Measurements from ENCODE around the gene GRM8.

GRM8 gene

GRCh38 chr7:126557271-126557670 lies 695.5 kb downstream of the GRM8 start:
- TF ChIP-seq CTCF (IDR thresholded peaks at IDR 0.05; ENCODE audit: insufficient read depth, low read depth, low read length, missing control alignments) = no peak
- H3K4me3 ChIP-seq (ENCODE audit: low read depth, low read length) = no peak overlapping the region
- DNase-seq (ENCODE audit: low read depth) = peak; percentile 41

- no peak for TF ChIP-seq CTCF (IDR thresholded peaks at IDR 0.05; ENCODE audit: insufficient read depth, low read depth, low read length, missing control alignments)
- H3K4me3 ChIP-seq (ENCODE audit: low read depth, low read length) = no peak overlapping the region
- no peak for DNase-seq (ENCODE audit: low read depth)
Observed at GRCh38 chr7:126541406-126541805, 711.3 kb downstream of the GRM8 start.

- TF ChIP-seq CTCF (IDR thresholded peaks at IDR 0.05; ENCODE audit: insufficient read depth, low read depth, low read length, missing control alignments) = no peak
- DNase-seq (ENCODE audit: low read depth) = no peak
- no peak overlapping the region for H3K4me3 ChIP-seq (ENCODE audit: low read depth, low read length)
Observed at GRCh38 chr7:126535176-126535575, 717.6 kb downstream of the GRM8 start.

GRCh38 chr7:126533715-126534114 lies 719.0 kb downstream of the GRM8 start:
- DNase-seq (ENCODE audit: low read depth) = no peak
- no peak for TF ChIP-seq CTCF (IDR thresholded peaks at IDR 0.05; ENCODE audit: insufficient read depth, low read depth, low read length, missing control alignments)

GRCh38 chr7:126529833-126530232 lies 722.9 kb downstream of the GRM8 start:
- no peak for TF ChIP-seq CTCF (IDR thresholded peaks at IDR 0.05; ENCODE audit: insufficient read depth, low read depth, low read length, missing control alignments)
- no peak overlapping the region for H3K4me3 ChIP-seq (ENCODE audit: low read depth, low read length)
- no peak for DNase-seq (ENCODE audit: low read depth)

More at GRCh38 chr7:126533715-126534114, 719.0 kb downstream of the GRM8 start:
- H3K4me3 ChIP-seq (ENCODE audit: low read depth, low read length) = no peak overlapping the region

DNA sequence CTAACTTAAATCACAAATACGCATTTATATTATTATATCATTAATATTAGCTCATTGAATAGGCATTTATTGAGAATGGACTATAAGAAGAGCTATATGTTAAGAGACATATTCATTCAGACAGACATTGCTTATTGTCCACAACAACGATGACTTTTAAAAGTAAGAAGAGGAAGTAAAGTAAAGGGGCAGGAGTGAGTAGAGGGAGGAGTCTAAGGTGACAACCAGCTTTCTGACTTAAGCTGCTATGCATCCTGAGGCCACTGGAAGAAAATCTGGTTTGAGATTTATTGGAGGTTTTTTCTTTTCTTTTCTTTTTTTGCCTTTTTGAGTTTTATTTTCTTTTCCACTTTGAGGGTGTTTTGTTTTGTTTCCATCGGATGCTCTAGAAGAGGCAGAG lies 723.5 kb downstream of the GRM8 start:
- no peak overlapping the region for H3K4me3 ChIP-seq (ENCODE audit: low read depth, low read length)
- TF ChIP-seq CTCF (IDR thresholded peaks at IDR 0.05; ENCODE audit: insufficient read depth, low read depth, low read length, missing control alignments) = no peak
- peak; percentile 9 for DNase-seq (ENCODE audit: low read depth)

DNA sequence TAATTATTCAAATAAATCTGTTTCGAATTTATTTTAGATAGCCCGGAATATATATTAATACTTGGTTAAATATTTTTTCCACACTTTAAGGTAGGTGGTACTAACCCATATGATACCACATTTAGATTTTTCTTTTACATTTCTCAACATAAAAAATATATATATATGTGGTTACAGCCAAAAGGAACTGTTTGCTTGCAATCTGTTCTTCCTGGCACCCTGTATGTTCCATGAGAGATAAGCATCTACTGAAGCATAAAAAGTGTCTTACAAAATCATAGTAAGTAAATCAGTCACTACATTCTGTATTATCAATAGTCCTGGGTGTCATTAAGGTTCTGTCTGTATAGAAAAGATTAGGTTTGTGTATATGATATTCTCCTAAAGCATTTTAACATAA lies 726.8 kb downstream of the GRM8 start:
- DNase-seq (ENCODE audit: low read depth) = no peak
- TF ChIP-seq CTCF (IDR thresholded peaks at IDR 0.05; ENCODE audit: insufficient read depth, low read depth, low read length, missing control alignments) = no peak
- no peak overlapping the region for H3K4me3 ChIP-seq (ENCODE audit: low read depth, low read length)
